Lower leg skin (tissue), 4 donors: ENCODE measurements around the gene DAB2IP. TPM values are rescaled to one million over a fixed set of nuclear protein-coding genes. Genes with fewer than 3 reads are reported as not detected.

ENCODE experiments used
- DNase-seq, 2 donors: peaks; one replicate each; pipeline ENCODE4 v3.0.0-alpha.2; 2019; ENCODE audit warnings: low spot score in 2 of 2
- H3K4me3 ChIP-seq: fragments of 200-600 bp; sonication (generic); 2 replicates; pipeline ENCODE4 v1.5.1; 2017; ENCODE audit warnings: mild to moderate bottlenecking, low read depth; ENCODE audit not compliant: poor library complexity, severe bottlenecking
- POLR2A ChIP-seq, 2 donors: fragments of 450-650 bp; IDR thresholded peaks; one replicate each; pipeline ENCODE4 v1.6.1; 2016 to 2017; ENCODE audit warnings: antibody characterized with exemption in 2 of 2, mild to moderate bottlenecking in 1 of 2, moderate library complexity in 1 of 2
- WGBS, 2 donors: methylation state at CpG; one replicate each; pipeline ENCODE4 v1.1.5; 2018; 5-methylcytosine and 5-hydroxymethylcytosine counted together
- intact Hi-C: fragments of 100-400 bp; cut with DNase I; formaldehyde crosslinking; loops from one replicate; pipeline ENCODE4 v1.15.0; 2023; ENCODE audit warnings: low total_unique reads
- total RNA-seq, 4 donors: library from RNA; depleted of rRNA; stranded (reverse); fragments of >200 nt; gene quantifications; one replicate each; pipeline ENCODE4 v1.1.0, GENCODE V29; 2016
- TF ChIP-seq, protein P1 (sequence below), 3 donors: fragments of 450-650 bp; IDR thresholded peaks; one replicate each; pipeline ENCODE4 v1.5.1; 2016; ENCODE audit warnings: antibody characterized with exemption in 3 of 3, mild to moderate bottlenecking in 3 of 3, moderate library complexity in 2 of 3

The DAB2IP gene
- total RNA-seq, 4 donors from 2014 or later = 42.5 to 68.0 (median 57.0) TPM

DNA sequence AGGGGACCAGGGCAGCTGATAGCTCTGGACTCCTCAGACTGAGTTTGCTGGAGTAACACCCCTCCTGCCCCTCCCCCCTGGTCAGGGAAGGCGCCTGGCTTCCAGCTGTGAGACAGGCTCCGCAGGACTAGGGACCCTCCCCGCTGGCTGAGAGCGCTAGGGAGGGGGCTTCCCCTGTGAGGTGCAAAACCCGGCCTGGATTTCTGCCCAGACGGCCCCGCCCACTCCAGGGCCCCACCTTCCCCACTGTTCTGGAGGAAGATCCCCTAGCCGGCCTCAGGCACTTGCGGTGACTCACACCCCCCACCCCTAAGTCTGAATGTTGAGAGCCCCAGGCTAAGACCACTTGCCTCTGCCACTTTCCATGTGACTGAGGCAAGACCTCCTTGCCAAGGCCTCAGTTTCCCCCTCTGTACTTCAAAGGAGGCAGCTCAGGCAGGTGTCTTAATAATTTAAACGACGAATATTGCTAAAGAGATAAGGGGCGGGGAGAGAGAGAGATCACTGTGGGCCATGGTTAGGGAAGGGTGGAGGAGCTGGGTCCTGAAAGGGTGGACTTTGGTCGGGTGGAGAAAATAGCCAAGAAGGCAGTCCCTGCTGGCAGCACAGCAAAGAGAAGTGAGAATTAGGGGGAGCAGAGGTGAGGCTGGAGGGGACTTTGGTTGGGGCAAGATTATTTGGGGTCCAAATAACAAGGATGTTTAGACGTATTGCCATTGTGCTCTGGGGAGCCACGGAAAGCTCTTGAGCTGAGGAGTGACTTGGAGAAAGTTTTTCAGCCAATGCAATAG, 1.0 kb upstream of the DAB2IP start:
- TF ChIP-seq POLR2A (IDR thresholded peaks at IDR 0.05) = no peak
- TF ChIP-seq, protein P1, sequence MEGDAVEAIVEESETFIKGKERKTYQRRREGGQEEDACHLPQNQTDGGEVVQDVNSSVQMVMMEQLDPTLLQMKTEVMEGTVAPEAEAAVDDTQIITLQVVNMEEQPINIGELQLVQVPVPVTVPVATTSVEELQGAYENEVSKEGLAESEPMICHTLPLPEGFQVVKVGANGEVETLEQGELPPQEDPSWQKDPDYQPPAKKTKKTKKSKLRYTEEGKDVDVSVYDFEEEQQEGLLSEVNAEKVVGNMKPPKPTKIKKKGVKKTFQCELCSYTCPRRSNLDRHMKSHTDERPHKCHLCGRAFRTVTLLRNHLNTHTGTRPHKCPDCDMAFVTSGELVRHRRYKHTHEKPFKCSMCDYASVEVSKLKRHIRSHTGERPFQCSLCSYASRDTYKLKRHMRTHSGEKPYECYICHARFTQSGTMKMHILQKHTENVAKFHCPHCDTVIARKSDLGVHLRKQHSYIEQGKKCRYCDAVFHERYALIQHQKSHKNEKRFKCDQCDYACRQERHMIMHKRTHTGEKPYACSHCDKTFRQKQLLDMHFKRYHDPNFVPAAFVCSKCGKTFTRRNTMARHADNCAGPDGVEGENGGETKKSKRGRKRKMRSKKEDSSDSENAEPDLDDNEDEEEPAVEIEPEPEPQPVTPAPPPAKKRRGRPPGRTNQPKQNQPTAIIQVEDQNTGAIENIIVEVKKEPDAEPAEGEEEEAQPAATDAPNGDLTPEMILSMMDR (IDR thresholded peaks at IDR 0.05) = no peak
- intact Hi-C loops = no loop called here
- DNase-seq = no peak
- 14 to 15% methylated on average over 12 to 13 of the region's 15 CpGs for WGBS, 2 donors
- no peak overlapping the region for H3K4me3 ChIP-seq

DNA sequence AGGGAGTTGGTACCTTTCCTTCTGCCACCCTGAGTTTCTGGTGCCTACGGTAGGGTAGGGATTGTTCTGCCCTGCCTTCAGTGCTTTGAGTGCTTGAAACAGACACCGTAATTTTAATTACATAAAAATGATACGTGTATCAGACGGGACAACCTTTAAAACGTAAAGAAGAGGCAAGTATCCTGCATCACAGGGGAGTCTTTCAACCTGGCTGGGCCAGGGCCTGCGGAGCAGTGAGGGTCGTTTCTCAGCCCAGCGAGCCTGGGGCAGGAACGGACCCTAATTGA, 483 bp upstream of the DAB2IP start:
- DNase-seq = no peak
- no peak overlapping the region for H3K4me3 ChIP-seq
- no peak for TF ChIP-seq POLR2A (IDR thresholded peaks at IDR 0.05)
- TF ChIP-seq, protein P1 (IDR thresholded peaks at IDR 0.05) = no peak
- intact Hi-C loops = no loop called here
- 3 to 16% methylated on average over 8 to 9 of the region's 9 CpGs for WGBS, 2 donors

DNA sequence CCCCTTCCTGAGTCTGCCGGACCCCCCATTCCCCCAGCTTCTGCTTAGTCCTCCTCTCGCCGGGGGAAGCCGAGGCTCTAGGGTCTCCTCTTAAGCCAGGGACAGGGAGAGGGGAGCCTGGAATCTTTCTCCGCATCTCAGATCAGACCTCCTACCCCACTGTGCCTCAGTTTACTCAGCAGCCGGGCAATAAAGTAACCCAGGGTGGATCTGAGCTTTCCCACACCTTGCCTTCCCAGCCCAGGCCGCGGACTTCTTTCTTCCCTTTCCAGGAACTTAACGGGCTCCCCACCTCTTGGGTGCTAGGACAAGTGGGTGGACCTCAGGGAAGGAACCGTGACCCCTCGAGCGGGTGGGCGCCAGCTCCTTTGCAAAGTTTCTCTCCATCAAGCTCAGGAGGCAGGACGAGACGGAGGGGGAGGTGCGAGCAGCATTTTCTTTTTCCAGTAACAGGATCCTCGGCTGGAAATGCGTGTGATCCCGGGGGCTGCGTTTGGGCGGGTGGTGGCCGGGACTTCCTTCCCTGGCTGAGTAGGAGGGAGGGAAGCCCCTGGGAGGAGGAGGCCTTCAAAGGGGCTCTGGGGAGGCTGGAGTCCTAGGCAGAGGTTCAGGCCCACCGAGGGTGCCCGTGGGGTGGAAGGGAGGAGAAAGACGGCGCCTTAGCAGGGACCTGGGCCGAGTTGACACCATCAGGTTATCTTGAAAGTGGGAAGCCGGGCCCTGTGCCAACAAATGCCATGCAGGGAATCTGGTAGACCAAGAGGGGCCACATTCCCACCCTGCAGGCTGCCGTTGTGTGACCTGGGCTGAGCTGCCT, 795 bp downstream of the DAB2IP start:
- H3K4me3 ChIP-seq = peak overlapping the region; percentile 24
- intact Hi-C loops = no loop called here
- WGBS, 2 donors = 9% methylated on average over 29 of the region's 29 CpGs
- TF ChIP-seq, protein P1 (IDR thresholded peaks at IDR 0.05) = no peak
- no peak for TF ChIP-seq POLR2A (IDR thresholded peaks at IDR 0.05)
- no peak for DNase-seq

DNA sequence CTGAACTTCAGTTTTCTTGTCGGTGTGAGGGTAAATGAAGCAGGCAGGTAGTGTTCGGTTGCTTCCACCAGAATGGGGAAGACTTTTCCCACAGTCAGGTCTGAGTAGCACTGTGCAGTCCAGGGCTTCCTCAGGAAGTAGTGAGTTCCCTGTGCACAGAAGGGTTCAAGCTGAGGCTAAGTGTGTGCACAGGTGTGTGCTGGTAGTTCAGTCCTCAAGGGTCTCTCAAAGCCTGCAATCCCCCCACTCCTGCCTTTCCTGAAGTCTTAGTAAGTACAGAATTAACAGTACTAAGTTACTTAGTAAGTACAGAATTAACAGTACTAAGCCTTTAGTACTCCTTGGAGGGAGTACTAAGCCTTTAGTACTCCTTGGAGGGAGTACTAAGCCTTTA, 1.4 kb downstream of the DAB2IP start:
- 47 to 59% methylated on average over 2 of the region's 2 CpGs for WGBS, 2 donors
- intact Hi-C loops = no loop called here
- TF ChIP-seq, protein P1 (IDR thresholded peaks at IDR 0.05) = no peak
- TF ChIP-seq POLR2A (IDR thresholded peaks at IDR 0.05) = no peak
- no peak overlapping the region for H3K4me3 ChIP-seq
- DNase-seq = no peak

DNA sequence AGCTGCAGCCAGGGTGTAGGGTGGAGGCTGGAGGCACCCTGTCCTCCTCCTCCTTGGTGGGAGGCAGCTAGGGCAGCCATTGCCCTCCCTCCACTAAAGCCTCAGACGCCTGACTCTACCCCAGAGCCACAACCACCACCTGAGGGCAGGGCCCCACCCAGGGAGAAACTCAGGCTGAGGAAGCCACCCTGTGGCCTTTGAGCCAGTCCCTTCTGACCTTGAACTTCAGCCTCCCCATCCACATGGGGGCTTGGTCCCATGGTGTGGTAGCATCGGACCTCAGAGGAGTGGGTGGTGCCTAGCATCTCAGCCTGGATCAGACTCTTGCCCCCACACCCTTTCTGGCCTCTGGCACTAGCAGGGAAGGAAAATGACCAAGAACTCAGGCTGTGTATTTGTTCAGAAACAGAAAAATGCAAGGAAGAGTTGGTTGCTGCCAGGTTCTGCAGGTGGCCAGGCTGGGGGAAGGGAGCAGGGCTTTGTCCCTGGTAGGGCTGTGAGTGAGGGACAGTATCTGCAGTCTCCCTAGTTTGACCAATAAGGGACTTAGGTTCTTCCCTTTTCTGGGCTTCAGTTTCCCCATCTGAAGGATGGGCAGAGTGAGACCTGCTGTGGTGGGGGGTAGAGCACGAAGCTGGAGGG, 3.2 kb downstream of the DAB2IP start:
- TF ChIP-seq, protein P1 (IDR thresholded peaks at IDR 0.05) = no peak
- no peak for TF ChIP-seq POLR2A (IDR thresholded peaks at IDR 0.05)
- no peak for DNase-seq
- no peak overlapping the region for H3K4me3 ChIP-seq
- 70 to 88% methylated on average over 3 of the region's 3 CpGs for WGBS, 2 donors
- intact Hi-C loops = no loop called here
